ENCODE data around the gene GYPC. TPM values are rescaled to one million over a fixed set of nuclear protein-coding genes. Genes with fewer than 3 reads are reported as not detected.

Gene GYPC
- polyA plus RNA-seq, 2 of the 4 experiments (the other 2 are of a cell fraction), result not detected

DNA sequence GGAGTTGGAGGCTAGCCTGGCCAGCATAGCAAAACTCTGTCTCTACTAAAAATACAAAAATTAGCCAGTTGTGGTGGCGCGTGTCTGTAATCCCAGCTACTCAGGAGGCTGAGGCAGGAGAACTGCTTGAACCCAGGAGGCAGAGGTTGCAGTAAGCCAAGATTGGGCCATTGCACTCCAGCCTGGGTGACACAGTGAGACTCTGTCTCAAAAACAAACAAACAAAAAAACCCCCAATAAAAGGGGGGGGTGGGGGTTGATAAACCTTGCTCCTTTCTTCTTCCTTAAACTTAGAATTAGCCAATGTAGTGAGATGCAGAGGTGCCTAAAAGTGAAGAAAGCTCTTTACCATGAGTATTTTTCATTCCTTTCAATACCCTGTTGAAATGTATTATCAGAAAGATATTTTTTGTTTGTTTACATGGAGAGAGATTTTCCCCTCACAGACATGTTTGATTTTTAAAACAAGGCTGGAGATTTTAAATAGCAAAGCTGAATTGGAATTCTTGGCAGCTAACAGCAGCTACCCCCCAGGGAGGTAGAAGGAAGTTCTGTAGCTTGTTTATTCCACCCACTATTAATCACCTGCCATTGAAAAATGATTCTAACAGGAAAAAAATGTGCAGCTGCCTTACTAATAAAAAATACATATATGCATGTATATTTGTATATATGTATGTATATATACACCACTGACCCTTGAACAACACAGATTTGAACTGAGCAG, 48.6 kb downstream of the GYPC start:
- no peak overlapping the region for H3K4me3 ChIP-seq
- DNase-seq (ENCODE audit: low read depth in 1 of 2, low spot score in 1 of 2) (no peak), ATAC-seq (no peak), FAIRE-seq (no peak)
- TF ChIP-seq HOXB13 (CRISPR knock-in tag; IDR thresholded peaks at IDR 0.05; ENCODE audit: low read depth) (no peak), ZSCAN20 (CRISPR knock-in tag; IDR thresholded peaks at IDR 0.05) (no peak), EHMT2 (IDR thresholded peaks at IDR 0.05; ENCODE audit: low read depth) (no peak)
- POLR2A ChIA-PET, result no interaction called here
- no peak overlapping the region for H3K27ac ChIP-seq
- CTCF ChIA-PET, result interaction anchor here (1.3 kb wide), 1 partner anchor 73 kb away, joined by 3 read pairs; no protein-coding TSS in a partner anchor
- H3K4me1 ChIP-seq, result no peaks in the 10 kb centered on the region
- H3K4me2 ChIP-seq, result no peak overlapping the region
- 76% methylated on average over 2 of the region's 2 CpGs for WGBS (ENCODE audit: missing lambda C conversion rate)
- H3K9me3 ChIP-seq, result no peaks in the 10 kb centered on the region

DNA sequence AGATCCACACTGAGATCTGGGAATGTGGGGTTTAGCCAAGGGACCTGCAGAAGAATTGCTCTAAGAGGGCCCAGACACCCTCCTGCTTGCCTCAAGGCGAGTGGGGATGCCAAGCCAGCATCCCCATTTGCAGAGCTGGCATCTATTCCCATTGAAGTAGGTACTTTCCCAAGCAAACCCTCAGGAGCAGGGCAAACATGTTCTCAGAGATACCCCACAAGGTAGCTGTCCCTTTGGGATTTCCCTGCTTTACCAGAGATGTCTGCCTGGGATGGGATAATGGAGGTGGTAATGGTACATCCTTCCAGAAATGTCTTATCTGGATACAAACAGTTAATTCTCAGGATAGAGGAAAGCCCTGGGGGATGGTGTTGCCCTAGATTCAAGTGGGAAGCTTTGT, 51.2 kb downstream of the GYPC start:
- Histone ChIP-seq H3K4me1 (no peaks in the 10 kb centered on the region), H3K4me3 (no peak overlapping the region), H3K4me2 (no peak overlapping the region), H3K9me3 (no peaks in the 10 kb centered on the region), H3K27ac (no peak overlapping the region)
- ATAC-seq (no peak), FAIRE-seq (no peak), DNase-seq (ENCODE audit: low read depth in 1 of 2, low spot score in 1 of 2) (no peak)
- 0% methylated on average over 1 of the region's 1 CpG for WGBS (ENCODE audit: missing lambda C conversion rate)
- TF ChIP-seq HOXB5 (CRISPR knock-in tag; IDR thresholded peaks at IDR 0.05) (no peak), TFCP2L1 (CRISPR knock-in tag; IDR thresholded peaks at IDR 0.05) (no peak), ZNF302 (CRISPR knock-in tag; IDR thresholded peaks at IDR 0.05) (no peak), RCOR1 (IDR thresholded peaks at IDR 0.05; ENCODE audit: low read depth, low read length) (no peak), NFE2L2 (conservative IDR thresholded peaks at IDR 0.05; ENCODE audit: low read length) (no peak), POLR2AphosphoS2 (conservative IDR thresholded peaks at IDR 0.05; ENCODE audit: low read length) (no peak), GATA3 (IDR thresholded peaks at IDR 0.05; ENCODE audit: borderline replicate concordance) (no peak), KDM5A (IDR thresholded peaks at IDR 0.05) (no peak), NPAS2 (CRISPR knock-in tag; IDR thresholded peaks at IDR 0.05; ENCODE audit: borderline replicate concordance) (no peak)
- TF ChIP-seq, protein P1, sequence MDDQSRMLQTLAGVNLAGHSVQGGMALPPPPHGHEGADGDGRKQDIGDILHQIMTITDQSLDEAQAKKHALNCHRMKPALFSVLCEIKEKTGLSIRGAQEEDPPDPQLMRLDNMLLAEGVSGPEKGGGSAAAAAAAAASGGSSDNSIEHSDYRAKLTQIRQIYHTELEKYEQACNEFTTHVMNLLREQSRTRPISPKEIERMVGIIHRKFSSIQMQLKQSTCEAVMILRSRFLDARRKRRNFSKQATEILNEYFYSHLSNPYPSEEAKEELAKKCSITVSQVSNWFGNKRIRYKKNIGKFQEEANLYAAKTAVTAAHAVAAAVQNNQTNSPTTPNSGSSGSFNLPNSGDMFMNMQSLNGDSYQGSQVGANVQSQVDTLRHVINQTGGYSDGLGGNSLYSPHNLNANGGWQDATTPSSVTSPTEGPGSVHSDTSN (IDR thresholded peaks at IDR 0.05), result no peak
- CTCF ChIA-PET, result no interaction called here
- POLR2A ChIA-PET, result no interaction called here

DNA sequence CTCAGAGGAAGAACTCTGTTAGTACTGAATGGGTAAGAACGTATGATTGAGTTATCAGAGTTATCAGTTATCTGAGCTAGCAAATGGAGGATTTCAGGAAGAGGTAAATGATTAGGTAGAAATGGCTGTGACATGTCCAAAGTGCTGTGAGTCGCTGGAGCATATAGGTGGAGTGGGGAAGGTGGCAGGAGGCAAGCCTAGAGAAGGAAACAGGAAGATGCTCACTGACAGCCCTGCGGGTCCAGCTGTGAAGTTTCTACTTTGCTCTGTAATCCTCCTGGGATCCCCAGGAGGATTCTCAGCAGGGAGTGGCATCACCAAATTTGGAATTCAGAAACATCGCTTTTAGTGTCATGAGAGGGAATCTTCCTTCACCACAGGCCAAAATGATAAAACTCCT, 52.0 kb downstream of the GYPC start:
- ChIA-PET POLR2A (no interaction called here), CTCF (no interaction called here)
- TF ChIP-seq KDM5A (IDR thresholded peaks at IDR 0.05) (no peak), BHLHE40 (IDR thresholded peaks at IDR 0.05; ENCODE audit: low read depth, low read length) (no peak), ZC3H11A (IDR thresholded peaks at IDR 0.05) (no peak), CHD2 (IDR thresholded peaks at IDR 0.05; ENCODE audit: low read length, partially characterized antibody) (no peak), ZFP36 (IDR thresholded peaks at IDR 0.05; ENCODE audit: borderline replicate concordance, partially characterized antibody) (no peak), EHF (CRISPR knock-in tag; IDR thresholded peaks at IDR 0.05) (no peak)
- TF ChIP-seq, protein P2, sequence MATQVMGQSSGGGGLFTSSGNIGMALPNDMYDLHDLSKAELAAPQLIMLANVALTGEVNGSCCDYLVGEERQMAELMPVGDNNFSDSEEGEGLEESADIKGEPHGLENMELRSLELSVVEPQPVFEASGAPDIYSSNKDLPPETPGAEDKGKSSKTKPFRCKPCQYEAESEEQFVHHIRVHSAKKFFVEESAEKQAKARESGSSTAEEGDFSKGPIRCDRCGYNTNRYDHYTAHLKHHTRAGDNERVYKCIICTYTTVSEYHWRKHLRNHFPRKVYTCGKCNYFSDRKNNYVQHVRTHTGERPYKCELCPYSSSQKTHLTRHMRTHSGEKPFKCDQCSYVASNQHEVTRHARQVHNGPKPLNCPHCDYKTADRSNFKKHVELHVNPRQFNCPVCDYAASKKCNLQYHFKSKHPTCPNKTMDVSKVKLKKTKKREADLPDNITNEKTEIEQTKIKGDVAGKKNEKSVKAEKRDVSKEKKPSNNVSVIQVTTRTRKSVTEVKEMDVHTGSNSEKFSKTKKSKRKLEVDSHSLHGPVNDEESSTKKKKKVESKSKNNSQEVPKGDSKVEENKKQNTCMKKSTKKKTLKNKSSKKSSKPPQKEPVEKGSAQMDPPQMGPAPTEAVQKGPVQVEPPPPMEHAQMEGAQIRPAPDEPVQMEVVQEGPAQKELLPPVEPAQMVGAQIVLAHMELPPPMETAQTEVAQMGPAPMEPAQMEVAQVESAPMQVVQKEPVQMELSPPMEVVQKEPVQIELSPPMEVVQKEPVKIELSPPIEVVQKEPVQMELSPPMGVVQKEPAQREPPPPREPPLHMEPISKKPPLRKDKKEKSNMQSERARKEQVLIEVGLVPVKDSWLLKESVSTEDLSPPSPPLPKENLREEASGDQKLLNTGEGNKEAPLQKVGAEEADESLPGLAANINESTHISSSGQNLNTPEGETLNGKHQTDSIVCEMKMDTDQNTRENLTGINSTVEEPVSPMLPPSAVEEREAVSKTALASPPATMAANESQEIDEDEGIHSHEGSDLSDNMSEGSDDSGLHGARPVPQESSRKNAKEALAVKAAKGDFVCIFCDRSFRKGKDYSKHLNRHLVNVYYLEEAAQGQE (IDR thresholded peaks at IDR 0.05), result no peak
- TF ChIP-seq, protein P3, sequence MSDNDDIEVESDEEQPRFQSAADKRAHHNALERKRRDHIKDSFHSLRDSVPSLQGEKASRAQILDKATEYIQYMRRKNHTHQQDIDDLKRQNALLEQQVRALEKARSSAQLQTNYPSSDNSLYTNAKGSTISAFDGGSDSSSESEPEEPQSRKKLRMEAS (IDR thresholded peaks at IDR 0.05), result no peak
- TF ChIP-seq, protein P4, sequence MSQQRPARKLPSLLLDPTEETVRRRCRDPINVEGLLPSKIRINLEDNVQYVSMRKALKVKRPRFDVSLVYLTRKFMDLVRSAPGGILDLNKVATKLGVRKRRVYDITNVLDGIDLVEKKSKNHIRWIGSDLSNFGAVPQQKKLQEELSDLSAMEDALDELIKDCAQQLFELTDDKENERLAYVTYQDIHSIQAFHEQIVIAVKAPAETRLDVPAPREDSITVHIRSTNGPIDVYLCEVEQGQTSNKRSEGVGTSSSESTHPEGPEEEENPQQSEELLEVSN (IDR thresholded peaks at IDR 0.05; ENCODE audit: borderline replicate concordance, low read depth), result no peak
- no peak overlapping the region for H3K4me2 ChIP-seq
- DNase-seq (ENCODE audit: low read depth in 1 of 2, low spot score in 1 of 2), result no peak
- FAIRE-seq, result no peak
- no peaks in the 10 kb centered on the region for H3K4me1 ChIP-seq
- no peak overlapping the region for H3K27ac ChIP-seq
- 4% methylated on average over 4 of the region's 4 CpGs for WGBS (ENCODE audit: missing lambda C conversion rate)
- H3K4me3 ChIP-seq, result no peak overlapping the region
- no peak for ATAC-seq
- no peaks in the 10 kb centered on the region for H3K9me3 ChIP-seq

Data from A549 (cell line).